Measurements from ENCODE around the gene CCDC174.
"Not testable (repeated sequence)": the region's sequence is repeated elsewhere in the genome, so short reads cannot be mapped to it uniquely, and the experiment has no call there.

Gene CCDC174

DNA sequence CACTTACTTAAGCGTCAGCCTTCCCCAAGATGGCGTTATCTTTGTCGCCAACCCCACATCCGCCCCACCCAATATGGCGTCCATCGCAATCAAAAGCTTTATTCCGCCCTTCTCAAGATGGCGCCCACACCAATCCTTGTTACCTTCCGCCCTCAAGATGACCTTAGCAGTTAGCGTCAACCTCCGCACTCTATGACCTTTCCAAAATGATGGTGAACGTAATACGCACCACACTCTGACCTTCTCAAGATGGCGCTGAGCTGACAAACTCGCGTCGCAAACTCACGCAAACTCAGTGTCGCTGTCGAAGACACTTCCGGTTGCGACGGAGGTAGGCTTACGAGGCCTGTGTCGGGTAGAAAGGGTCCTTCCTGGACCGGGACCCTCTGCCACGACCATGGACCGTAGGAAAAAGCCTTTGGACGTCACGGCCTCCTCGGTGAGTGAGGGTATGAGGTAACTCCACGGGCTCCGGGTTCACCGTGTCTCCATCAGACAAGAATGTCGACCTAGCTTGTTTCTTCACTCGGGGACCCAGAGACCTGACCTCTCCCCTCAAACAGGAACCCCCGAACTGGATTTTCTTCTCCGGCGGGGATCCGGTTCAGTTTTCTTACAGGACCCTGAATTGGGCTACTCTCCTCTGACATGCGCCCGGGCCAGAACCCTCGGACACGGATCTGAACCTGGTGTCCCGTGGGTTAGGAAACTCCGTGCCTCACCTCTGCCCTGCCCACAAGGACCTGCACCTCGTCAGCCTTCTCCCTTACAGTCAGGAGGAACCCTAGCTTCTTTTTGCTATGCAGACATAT lies at the start of gene CCDC174:
Gene CCDC174 (plus strand): TSS at position 323 of the 812 bp plus-strand sequence. CDS start 75 bp downstream, at position 398.
- DNase-seq (ENCODE audit: low read depth) = peak; percentile 99

DNA sequence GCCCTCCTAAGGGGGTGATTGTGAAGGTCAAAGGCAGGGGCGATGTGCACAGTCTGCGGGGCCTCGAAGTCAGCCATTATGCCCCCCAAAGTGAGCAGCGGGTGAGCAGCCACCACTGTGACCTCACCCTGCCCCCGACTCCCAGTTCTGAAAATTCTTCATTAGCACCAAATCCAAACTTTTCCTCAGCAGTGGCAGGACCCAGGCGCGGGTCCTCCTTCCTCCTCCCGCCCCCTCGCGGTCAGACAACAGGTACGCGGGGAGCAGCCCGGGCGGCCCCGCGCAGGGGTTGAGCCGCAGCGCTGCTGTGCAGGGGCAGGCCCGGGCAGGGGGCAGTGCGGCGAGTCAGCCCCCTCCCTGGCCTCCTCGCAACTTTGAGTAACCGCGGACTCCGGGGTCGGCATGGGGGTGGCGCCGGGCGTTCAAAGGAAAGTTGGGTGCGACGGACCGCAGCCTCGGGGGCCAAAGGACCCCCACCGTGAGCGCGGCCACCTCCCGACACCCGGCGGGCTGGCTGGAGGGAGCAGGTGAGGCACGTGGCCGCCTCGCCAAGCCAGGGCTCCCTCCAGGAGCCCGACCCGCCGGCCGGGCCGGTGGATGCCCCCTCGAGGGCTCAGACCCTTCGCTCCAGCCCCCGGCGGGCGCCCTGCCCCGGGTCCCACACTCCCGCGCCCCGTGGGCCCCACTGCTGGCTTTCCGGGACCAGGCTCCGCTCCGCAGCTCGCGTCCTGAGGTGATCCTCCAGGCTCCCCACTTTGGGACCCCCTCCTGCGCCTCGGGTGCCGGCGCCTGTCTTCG lies 49.4 kb upstream of the CCDC174 start:
- DNase-seq (ENCODE audit: low read depth) = no peak

DNA sequence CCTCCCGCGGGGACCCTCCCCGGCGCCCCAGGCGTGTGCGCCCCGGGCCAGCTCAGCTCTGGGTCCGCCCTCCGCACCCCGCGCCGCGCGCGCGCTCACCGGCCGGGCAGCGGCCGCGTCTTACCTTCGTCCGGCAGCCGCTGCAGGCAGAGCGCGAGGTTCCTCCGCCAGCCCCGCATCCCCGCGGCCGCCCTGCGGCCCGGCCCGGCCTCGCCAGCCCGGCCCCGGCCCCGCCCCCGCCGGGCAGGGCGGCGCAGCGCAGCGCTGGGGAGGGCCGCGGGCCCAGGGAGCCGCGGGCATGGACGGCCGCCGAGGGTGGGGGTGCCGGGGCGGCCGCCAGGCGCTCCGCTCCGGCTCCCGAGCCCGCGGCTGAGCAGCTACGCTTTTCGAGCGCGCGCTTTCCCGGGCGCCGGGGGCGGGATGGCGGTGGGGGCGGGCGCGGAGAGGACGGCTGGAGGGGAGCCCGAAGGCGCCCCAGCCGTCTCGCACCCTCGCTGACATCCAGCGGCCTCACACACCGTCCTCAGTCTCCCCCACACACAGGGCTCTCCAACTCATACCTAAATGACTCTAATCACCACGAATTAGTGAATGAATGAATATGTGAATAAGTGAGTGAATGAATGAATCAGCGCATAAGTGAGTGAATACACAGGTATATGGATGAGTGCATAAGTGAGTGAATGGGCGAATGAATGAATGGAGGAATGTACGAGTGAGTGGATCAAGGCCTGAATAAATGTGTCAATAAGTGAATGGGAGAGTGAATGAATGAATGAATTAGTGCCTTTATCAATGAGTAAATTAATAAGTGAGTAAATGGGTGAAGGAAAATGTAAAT lies 48.5 kb upstream of the CCDC174 start:
- DNase-seq (ENCODE audit: low read depth) = no peak

DNA sequence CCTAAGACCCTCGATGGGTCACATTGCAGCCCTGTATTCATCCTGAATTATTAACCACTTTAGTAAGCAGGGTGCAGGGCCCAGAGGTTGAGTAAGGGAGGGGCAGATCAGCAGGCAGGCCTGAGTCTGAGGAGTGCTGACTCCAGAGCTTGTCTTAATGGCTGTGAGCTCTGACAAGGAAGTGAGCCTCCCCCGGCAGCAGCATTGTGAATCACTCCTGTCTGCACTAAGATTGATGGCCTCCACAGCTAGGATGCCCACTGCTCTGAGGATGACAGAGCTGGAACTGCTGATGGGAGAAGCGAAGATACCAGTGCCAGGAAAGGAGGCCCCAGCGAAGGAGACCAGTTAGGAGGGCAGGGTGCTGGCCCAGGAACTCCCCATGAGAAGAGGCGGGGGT lies 46.5 kb upstream of the CCDC174 start:
- peak; percentile 15 for DNase-seq (ENCODE audit: low read depth)

DNA sequence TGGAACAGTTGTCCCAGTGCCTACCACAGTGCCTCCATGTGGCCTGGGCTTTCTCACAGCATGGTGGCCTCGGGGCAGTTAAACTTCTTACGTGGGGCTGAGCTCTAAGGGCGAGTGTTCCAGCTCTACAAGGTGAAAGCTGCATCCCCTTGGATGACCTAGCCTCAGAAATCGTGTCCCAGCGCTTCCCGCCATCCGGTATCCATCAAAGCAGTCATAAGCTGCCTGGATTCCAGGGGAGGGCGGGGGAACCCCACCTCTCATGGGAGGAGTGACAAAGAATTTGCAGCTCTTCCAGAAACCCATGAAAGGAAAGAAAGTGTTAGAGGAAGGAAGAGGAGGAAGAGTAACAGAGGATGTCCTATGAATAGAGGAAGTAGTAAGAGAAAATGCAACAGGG lies 45.8 kb upstream of the CCDC174 start:
- no peak for DNase-seq (ENCODE audit: low read depth)

DNA sequence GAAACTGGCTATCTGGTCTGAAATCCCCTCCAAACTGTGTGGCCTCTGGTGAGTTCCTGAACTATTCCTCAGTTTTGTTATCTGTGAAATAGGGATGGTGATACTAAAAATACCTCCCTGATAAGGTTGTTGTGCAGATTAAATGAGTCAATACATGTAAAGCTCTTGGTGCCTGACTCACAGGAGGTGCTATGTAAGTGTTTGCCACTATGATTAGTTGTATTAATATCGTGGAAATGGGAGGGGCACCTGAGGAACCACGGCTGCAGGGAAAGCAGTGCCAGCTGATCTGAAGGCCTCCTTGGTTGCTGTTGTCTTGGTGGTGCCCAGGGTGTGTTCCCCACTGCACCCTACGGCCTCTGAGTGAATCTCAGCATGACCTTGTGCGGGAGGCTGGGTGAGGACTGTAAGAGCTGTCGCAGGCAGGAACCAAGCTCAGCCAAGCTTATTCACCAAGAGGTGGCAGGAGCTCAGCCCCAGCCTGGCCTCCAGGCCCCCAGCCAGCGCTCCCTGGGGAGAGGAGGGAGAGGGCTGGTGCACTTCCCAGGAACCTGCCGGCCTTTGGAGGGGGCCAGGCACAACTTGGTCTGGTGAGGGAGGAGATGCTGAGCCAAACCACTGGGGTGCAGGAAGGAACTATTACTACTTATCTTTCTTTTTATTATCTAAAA lies 44.8 kb upstream of the CCDC174 start:
- DNase-seq (ENCODE audit: low read depth) = peak; percentile 16

DNA sequence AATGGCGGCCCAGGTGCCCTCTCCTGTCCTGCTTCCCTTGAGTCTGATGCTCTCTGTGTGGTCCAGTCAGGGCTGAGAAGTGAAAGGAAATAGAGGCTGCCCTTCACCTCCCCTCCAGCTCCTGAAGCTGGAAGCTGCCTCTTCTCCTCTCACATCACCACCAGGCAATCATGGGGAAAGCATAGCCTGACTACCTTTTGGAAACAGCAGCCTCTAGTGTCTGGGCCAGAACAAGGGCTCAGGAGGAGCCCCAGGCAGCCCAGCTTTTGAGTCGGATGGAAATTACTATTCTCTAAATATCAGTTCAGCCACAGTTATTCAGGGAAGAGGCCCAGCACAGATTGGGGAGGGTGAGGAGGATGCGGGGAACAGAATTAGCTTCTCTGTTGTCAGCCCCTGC lies 43.3 kb upstream of the CCDC174 start:
- DNase-seq (ENCODE audit: low read depth) = no peak

DNA sequence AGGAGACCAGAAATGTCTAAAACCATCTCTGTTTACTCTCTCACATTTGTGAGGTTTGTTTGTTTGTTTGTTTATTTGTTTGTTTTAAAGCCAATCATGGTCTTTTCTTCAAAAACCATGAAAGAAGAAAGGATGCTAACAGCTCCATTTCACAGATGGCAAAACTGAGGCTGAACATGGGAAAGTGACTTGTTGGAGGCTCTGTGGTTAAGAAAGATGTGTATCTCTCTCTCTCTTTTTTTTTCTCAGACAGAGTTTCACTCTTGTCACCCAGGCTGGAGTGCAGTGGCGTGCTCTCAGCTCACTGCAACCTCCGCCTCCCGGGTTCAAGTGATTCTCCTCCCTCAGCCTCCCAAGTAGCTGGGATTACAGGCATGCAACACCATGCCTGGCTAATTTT lies 42.5 kb upstream of the CCDC174 start:
- not testable (repeated sequence) for DNase-seq (ENCODE audit: low read depth)

DNA sequence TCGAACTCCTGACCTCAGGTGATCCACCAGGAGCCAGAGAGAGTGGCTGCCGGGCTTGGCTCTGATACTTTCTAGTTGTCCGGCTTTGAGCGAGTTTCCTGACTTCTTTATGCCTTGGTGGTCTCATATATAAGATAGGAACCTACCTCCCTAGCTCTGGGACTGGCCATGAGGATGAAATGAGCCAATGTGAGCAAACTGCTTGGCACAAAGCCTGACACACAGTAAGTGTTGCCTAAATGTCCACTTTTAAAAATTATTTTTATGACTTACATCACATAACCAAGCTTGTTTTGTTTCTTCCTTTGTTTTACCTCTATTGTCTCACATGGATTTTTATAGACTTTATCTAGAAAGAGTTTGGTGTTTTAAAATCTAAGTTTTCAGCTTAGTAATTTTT lies 42.1 kb upstream of the CCDC174 start:
- DNase-seq (ENCODE audit: low read depth) = no peak

DNA sequence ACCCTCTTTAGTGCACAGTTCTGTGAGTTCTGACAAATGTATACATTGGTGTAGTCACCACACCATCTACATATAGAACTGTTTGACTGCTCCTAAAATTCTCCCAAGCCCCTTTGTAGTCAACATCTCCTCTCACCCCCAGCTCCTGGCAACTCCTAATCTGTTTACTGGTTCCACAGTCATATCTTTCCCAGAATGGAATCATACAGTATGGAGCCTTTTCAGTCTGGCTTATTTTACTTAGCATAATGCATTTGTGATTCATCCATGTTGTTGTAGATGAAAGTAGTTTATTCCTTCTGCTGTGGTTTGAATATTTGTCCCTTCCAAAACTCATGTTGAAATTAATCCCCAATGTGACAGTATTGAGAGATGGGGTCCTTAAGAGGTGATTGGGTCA lies 41.6 kb upstream of the CCDC174 start:
- DNase-seq (ENCODE audit: low read depth) = no peak

DNA sequence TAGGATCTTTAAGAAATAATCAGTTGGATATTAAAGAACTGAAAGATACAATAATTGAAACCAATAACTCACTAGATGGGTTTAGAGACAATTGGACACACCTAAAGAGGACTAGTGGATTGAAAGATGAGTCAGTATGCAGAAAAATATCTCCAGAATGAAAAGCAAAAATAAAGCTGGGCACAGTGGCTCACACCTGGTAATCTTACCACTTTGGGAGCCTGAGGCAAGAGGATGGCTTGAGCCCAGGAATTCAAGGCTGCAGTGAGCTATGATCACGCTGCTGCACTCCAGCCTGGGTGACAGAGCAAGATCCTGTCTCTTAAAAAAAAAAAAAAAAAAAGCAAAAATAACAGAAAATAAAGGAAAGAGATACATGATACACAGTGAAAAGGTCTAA lies 37.4 kb upstream of the CCDC174 start:
- no peak for DNase-seq (ENCODE audit: low read depth)

DNA sequence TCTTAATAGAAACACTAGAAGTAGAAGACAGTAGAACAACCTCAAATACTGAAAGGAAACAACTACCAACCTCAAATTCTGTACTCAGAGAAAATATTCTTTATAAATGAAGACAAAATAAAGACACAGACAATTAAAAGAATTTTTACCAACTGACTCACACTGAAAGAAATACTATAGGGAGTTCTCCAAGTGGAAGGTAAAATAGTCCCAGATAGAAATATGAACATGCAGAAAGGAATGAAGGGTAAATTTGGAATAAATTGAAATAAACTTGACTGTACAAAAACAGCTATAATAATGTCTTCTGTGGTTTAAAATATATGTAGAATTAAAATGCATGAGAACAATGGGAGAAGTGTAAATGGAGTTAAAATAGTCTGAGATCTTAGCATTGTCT lies 36.7 kb upstream of the CCDC174 start:
- DNase-seq (ENCODE audit: low read depth) = no peak

DNA sequence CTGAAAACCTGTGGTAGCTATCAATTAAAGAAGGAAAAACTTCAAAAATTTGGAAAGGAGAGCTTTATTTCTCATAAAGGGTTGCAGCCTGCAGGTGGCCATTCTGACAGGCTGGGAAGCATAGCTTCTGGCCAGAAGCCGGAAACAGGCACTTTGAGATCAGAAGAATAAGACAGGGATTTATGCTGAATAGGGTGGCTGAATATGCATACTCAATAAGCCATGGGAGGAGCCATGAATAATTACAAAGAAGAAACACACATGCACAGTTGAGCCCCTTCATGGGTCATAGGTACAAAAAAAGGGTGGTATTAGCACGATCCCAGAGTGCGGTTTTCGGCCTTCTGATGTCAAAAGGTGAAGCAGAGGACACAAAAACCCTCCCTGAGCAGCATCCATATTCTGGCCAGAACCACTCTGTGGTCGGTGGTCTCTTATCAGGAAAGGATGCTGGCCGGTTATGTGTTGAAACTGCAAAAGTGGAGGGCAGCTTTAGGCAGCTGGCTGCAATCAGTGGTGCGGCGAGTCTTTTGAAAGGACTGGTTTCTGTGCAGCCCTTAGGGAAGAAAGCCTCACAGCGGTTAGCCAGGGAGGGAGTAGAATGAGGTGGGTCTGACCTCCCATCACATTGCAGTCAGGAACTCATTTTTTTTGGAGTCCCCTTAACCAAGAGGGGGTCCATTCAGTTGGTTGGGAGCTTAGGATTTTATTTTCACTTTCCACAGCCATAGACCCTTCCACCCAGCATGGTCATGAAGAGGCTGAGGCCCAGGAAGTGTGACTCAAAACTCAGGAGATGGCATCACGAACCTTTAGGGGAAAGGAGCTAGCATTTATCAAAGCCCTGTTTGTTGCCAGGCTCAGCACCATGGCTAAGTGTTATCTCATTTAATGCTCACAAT lies 34.7 kb upstream of the CCDC174 start:
- no peak for DNase-seq (ENCODE audit: low read depth)

DNA sequence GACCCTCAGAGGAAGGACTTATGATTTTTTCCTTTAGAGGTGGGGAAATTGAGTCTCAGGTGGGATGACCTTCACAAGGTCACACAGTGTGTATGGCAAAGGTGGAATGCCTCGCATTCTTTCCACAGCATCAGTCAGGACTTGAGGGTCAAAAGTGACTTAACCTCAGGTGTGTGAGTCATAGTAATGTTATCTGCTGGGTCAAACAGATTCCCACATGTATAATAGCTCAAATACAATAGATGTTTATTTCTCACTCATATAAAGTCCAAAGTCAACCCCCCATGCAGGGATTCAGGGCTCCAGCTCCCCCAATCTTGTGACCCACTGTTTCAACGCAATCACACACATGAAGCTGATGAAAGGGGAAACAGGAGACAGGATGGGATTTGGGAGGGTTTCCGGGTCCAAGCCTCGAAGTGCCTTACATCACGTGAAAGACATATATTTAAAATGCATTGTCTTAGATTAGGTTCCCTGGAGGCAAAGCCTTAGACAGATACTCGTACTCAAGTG lies 34.0 kb upstream of the CCDC174 start:
- no peak for DNase-seq (ENCODE audit: low read depth)

DNA sequence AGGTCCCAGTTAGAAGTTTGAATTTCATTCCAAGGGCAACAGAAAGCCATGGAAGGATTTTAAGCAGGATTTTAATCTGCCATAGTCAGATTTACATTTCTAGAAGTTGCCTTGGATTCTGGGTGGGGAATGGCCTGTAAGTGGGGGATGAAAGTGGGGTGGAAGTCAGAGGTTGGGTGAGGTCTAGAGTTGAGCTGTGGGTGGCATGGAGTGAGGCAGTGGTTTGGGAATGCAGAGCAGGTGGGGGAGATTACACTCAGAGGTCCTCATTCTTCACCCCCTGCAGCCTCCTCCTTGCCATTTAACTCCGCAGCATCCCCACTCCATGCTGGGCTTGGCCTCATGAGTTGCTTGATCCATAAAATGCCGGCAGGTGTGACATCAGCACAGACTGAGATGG lies 32.0 kb upstream of the CCDC174 start:
- no peak for DNase-seq (ENCODE audit: low read depth)

DNA sequence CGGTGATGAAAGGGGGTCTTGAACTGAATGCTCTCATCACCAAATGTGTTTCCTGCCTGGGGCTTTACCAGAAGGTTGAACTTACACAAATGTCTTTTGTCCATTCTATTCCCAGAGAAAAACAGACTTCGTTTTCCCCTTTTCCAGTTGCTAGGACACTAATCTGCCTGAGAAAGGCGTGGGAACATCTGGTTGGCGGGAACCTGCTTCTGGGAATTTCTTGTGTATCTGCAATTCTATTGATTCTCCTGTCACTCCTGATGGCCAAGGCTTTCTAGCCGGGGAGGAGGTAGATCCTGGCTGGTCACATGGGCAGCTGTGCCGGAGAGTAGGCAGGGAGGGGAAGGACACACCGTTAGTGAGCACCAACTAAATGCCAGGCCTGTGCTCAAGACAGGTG lies 31.1 kb upstream of the CCDC174 start:
- no peak for DNase-seq (ENCODE audit: low read depth)

DNA sequence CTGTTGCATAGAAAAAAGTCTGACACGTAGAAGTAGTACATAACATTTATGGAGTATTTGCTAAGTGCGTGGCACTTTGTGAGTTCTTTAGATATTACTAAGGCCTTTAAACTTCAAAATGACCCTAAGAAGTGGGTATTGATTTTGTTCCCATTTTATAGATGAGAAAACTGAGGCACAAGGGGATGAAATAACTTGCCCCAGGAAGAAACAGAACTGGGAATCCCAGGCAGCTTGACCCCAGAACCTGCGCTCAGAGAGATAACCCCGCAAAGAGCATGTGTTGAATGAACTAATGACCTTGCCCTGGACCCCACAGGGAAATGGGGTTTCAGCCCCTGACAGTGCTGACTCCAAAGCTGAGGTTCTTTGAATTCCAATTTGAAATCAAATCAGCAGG lies 30.5 kb upstream of the CCDC174 start:
- DNase-seq (ENCODE audit: low read depth) = no peak

DNA sequence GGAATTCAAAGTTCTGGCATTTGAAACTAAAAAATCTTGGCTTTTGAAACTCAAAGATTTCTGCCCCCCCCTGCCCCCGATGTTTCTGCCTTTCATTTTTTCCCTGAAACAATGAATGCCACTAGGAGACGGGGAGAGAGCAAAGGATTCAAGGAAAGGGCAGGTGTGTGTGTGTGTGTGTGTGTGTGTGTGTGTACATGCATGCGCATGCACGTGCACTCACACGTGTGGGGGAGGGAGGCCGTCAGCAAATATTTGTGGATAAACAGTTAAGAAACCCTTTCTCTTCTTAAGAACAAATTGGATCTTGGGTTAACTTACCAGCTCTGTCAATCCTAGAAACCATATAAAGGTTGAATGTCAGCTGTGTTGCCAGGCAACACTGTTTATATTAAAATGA lies 29.2 kb upstream of the CCDC174 start:
- no peak for DNase-seq (ENCODE audit: low read depth)

DNA sequence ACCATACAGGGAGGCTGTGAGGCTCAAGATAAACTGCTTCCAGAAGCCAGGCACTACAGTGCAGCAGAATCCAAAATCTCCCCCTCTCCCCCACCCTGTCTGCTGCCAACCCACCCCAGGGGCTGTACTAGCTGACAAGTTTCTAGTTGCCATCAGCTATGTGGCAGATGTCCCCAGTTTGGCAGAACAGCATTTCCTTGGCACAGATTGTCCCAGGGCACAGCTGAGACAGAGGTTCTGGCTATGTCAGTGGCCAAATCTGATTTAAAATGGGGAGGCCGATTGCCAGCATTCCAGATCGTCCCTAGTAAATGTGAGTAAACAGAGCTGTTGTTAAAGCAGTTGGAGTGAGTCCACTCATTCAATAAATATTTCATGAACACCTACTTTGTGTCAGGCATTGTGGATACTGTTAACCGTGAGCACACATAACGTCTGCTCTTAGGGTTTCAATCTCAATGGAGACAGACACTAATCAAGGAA lies 28.0 kb upstream of the CCDC174 start:
- no peak for DNase-seq (ENCODE audit: low read depth)

DNA sequence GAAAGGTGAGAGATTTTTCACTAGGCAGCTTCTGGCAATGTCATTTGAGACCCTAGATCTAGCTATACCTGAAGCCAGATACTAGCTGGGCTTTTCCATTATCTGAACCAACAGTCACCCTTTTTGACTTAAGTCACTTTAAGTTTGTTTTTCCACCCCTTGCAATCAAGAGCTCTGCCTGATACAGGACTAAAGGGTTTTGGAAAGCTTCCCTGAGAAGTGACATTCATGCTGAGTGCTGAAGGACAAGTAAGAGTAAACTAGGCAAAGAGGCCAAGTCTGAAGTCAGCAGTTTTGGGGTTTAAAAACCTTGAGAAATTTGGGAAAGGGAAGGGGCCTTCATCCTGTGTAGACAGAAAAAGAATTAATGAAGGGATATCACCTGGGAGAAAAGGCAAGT lies 27.1 kb upstream of the CCDC174 start:
- DNase-seq (ENCODE audit: low read depth) = no peak

DNA sequence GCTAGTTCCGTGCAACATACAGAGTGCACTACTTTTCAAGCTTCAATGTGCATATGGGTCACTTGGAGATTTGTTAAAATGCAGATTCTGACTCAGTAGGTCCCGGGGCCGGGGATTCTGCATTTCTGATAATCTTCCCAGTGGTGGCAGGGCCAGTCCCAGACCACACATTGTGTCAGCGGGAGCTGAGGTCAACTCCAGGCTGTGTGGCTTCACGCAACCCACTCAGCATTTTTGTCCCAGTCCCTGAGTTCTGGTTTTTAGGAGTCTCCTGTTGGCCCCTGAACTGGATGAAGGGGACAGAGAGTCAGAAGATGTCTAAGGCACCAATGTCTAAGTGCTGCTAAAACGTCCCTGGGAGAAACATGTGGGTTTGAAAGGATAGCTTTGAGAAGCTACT lies 26.1 kb upstream of the CCDC174 start:
- DNase-seq (ENCODE audit: low read depth) = no peak

All from iris pigment epithelial cell (primary cell).